Glutamatergic neuron (in vitro differentiated cells): ENCODE results near the gene ATXN7L2. TPM values are rescaled to one million over a fixed set of nuclear protein-coding genes. Genes with fewer than 3 reads are reported as not detected.
A peak's percentile ranks its signal among the peaks of the same experiment; 100 is the strongest.

ENCODE experiments used
- DNase-seq: peaks from one replicate; pipeline ENCODE4 v3.0.0; 2022
- H3K27ac Mint-ChIP-seq: one replicate; pipeline ENCODE4 v1.8.0; 2020; ENCODE audit warnings: mild to moderate bottlenecking, mixed read lengths, inconsistent platforms; ENCODE audit not compliant: unreplicated experiment
- H3K27me3 Mint-ChIP-seq: one replicate; pipeline ENCODE4 v1.8.0; 2020; ENCODE audit warnings: mild to moderate bottlenecking, moderate library complexity, mixed read lengths, inconsistent platforms; ENCODE audit not compliant: unreplicated experiment
- H3K36me3 Mint-ChIP-seq: one replicate; pipeline ENCODE4 v1.8.0; 2020; ENCODE audit warnings: mild to moderate bottlenecking, mixed read lengths, inconsistent platforms; ENCODE audit not compliant: unreplicated experiment
- H3K4me1 Mint-ChIP-seq: one replicate; pipeline ENCODE4 v1.8.0; 2020; ENCODE audit warnings: mild to moderate bottlenecking, low read depth, mixed read lengths, inconsistent platforms; ENCODE audit not compliant: unreplicated experiment
- H3K4me3 Mint-ChIP-seq: one replicate; pipeline ENCODE4 v1.8.0; 2020; ENCODE audit warnings: mild to moderate bottlenecking, mixed read lengths, inconsistent platforms; ENCODE audit not compliant: unreplicated experiment
- H3K9me3 Mint-ChIP-seq: one replicate; pipeline ENCODE4 v1.8.0; 2020; ENCODE audit warnings: mild to moderate bottlenecking, moderate library complexity, mixed read lengths, inconsistent platforms; ENCODE audit not compliant: unreplicated experiment
- long read RNA-seq: library from polyadenylated mRNA; unstranded; transcript quantifications from one replicate; pipeline ENCODE4 v2.0.0, GENCODE V29; 2020; ENCODE audit not compliant: unreplicated experiment
- total RNA-seq: library from RNA; stranded (reverse); fragmentation: NEBNext Ultra II Directional; extraction: Animal tissue kit (Norgen Biotek cat#: 25700); gene quantifications from one replicate; pipeline ENCODE4 v1.2.1, GENCODE V29; 2021; ENCODE audit not compliant: unreplicated experiment
- TF ChIP-seq, protein P1 (sequence below): fragments of 200-600 bp; sonication (generic); IDR thresholded peaks from one replicate; pipeline ENCODE4 v1.5.0; 2021; ENCODE audit not compliant: partially characterized antibody, unreplicated experiment

Gene ATXN7L2
- 54.9 TPM for total RNA-seq
- long read RNA-seq, partial matches to known transcripts, result 3 of 6 reads
- long read RNA-seq, other reads (novel, unspliced or antisense), result 3 of 6 reads

- H3K27me3 Mint-ChIP-seq, result peaks cover 33% of the 10 kb centered on the region
- peak within 1 kb of the TSS; percentile 94 for H3K4me3 Mint-ChIP-seq
- H3K27ac Mint-ChIP-seq, result peak within 1 kb of the TSS; percentile 98
- peaks cover 31% of the 10 kb centered on the region for H3K9me3 Mint-ChIP-seq
- TF ChIP-seq, protein P1, sequence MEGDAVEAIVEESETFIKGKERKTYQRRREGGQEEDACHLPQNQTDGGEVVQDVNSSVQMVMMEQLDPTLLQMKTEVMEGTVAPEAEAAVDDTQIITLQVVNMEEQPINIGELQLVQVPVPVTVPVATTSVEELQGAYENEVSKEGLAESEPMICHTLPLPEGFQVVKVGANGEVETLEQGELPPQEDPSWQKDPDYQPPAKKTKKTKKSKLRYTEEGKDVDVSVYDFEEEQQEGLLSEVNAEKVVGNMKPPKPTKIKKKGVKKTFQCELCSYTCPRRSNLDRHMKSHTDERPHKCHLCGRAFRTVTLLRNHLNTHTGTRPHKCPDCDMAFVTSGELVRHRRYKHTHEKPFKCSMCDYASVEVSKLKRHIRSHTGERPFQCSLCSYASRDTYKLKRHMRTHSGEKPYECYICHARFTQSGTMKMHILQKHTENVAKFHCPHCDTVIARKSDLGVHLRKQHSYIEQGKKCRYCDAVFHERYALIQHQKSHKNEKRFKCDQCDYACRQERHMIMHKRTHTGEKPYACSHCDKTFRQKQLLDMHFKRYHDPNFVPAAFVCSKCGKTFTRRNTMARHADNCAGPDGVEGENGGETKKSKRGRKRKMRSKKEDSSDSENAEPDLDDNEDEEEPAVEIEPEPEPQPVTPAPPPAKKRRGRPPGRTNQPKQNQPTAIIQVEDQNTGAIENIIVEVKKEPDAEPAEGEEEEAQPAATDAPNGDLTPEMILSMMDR, result no peak
- peaks cover 24% of the 10 kb centered on the region for H3K4me1 Mint-ChIP-seq
- no peaks in the 10 kb centered on the region for H3K36me3 Mint-ChIP-seq
- peak; percentile 91 for DNase-seq
These were observed at the start of gene ATXN7L2 for GRCh38 chr1:109483672-109484518. Gene ATXN7L2, plus strand, starts transcription at chr1:109483905. Its CDS starts 49 bp downstream, at chr1:109483954.

GRCh38 chr1:109434484-109434883 lies 49.2 kb upstream of the ATXN7L2 start:
- H3K9me3 Mint-ChIP-seq, result peaks cover 4% of the 10 kb centered on the region
- TF ChIP-seq, protein P1, result no peak
- H3K36me3 Mint-ChIP-seq, result peaks cover 7% of the 10 kb centered on the region
- no peak overlapping the region for H3K27ac Mint-ChIP-seq
- no peak for DNase-seq
- no peak overlapping the region for H3K4me3 Mint-ChIP-seq
- H3K4me1 Mint-ChIP-seq, result no peaks in the 10 kb centered on the region
- H3K27me3 Mint-ChIP-seq, result peaks cover 2% of the 10 kb centered on the region

GRCh38 chr1:109438798-109439297 lies 44.9 kb upstream of the ATXN7L2 start:
- H3K27me3 Mint-ChIP-seq, result peaks cover 2% of the 10 kb centered on the region
- TF ChIP-seq, protein P1, result no peak

DNA sequence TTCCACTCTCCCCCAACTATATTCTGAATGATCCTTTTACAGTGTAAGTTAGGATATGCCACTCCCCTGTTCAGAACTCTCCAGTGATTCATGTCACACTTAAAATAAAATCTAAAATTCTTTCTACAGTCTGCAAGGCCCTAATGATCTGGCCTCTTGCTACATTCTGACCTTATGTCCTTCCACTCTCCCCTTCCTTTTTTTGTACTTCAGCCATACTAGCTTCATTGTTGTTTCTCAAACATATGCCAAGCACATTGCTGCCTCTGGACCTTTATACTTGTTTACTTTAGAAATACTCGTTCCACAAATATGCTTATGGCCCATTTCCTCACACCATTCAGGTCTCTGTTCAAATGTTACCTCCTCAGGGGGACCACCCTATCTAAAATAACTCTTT lies 42.6 kb upstream of the ATXN7L2 start:
- TF ChIP-seq, protein P1, result no peak
- no peak for DNase-seq

More at GRCh38 chr1:109438798-109439297, 44.9 kb upstream of the ATXN7L2 start:
- H3K4me3 Mint-ChIP-seq, result no peak overlapping the region
- DNase-seq, result peak; percentile 59
- no peaks in the 10 kb centered on the region for H3K4me1 Mint-ChIP-seq
- no peak overlapping the region for H3K27ac Mint-ChIP-seq
- H3K36me3 Mint-ChIP-seq, result peaks cover 7% of the 10 kb centered on the region
- H3K9me3 Mint-ChIP-seq, result no peaks in the 10 kb centered on the region

DNA sequence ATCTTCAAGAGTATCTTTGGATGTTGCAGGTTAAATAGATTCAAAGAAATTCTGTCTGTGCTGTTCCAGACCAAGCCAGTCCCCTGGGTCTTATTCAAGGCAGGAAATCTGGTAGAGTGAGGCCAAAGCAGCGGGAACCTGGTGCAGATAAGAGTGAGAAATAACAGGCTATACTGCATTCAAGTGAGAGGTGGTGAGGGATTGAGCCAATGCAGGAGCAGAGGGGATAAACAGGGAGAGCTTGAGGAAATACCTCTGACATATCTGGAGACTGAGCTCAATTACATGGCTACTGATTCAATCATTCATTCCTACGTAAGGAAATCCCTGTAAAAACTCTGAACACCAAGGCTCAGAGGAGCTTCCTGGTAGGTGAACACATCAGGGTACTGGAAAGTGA lies 40.2 kb upstream of the ATXN7L2 start:
- Mint-ChIP-seq H3K9me3 (no peaks in the 10 kb centered on the region), H3K4me1 (no peaks in the 10 kb centered on the region), H3K27ac (no peak overlapping the region), H3K27me3 (peaks cover 4% of the 10 kb centered on the region), H3K4me3 (no peak overlapping the region), H3K36me3 (no peaks in the 10 kb centered on the region)
- TF ChIP-seq, protein P1, result no peak
- no peak for DNase-seq

More for the DNA sequence above, 42.6 kb upstream of the ATXN7L2 start:
- no peaks in the 10 kb centered on the region for H3K9me3 Mint-ChIP-seq
- H3K4me3 Mint-ChIP-seq, result no peak overlapping the region
- H3K27ac Mint-ChIP-seq, result no peak overlapping the region
- no peaks in the 10 kb centered on the region for H3K4me1 Mint-ChIP-seq
- H3K36me3 Mint-ChIP-seq, result no peaks in the 10 kb centered on the region
- H3K27me3 Mint-ChIP-seq, result peaks cover 2% of the 10 kb centered on the region
